Cardiac muscle cell (in vitro differentiated cells and primary cell): ENCODE measurements around the gene SFXN3. TPM values are rescaled to one million over a fixed set of nuclear protein-coding genes. Genes with fewer than 3 reads are reported as not detected.

Source experiments
- DNase-seq, 2 donors: peaks; one replicate each; pipeline versions ENCODE4 v3.0.0 to v3.0.0-alpha.2; 2010 to 2017; ENCODE audit warnings: low read depth in 1 of 2, low spot score in 1 of 2
- H3K27ac ChIP-seq: fragments of 200-600 bp; sonication (generic); 2 replicates; pipeline ENCODE4 v1.5.1; 2016
- H3K27me3 ChIP-seq: fragments of 200-600 bp; sonication (generic); 2 replicates; pipeline ENCODE4 v1.6.0; 2016; ENCODE audit warnings: control low read depth
- H3K36me3 ChIP-seq: fragments of 200-600 bp; sonication (generic); 2 replicates; pipeline ENCODE4 v1.5.1; 2016; ENCODE audit warnings: control low read depth
- H3K4me1 ChIP-seq: fragments of 200-600 bp; sonication (generic); 2 replicates; pipeline ENCODE4 v1.8.1; 2017; ENCODE audit warnings: low read depth, mild to moderate bottlenecking, mixed run types
- H3K4me3 ChIP-seq: fragments of 200-600 bp; sonication (generic); 2 replicates; pipeline ENCODE4 v1.5.1; 2016; ENCODE audit warnings: mild to moderate bottlenecking
- H3K9me3 ChIP-seq: fragments of 200-600 bp; sonication (generic); 2 replicates; pipeline ENCODE4 v1.5.1; 2017; ENCODE audit warnings: low read depth, mild to moderate bottlenecking, control low read depth
- polyA plus RNA-seq: library from polyadenylated mRNA; unstranded; fragments of >200 nt; fragmentation: Nextera tagmentation; extraction: Ambion mirVana; gene quantifications from 2 replicates; pipeline ENCODE4 v1.2.1, GENCODE V29; 2016
- total RNA-seq: library from RNA; depleted of rRNA; stranded (reverse); fragments of >200 nt; gene quantifications from 2 replicates; pipeline ENCODE4 v1.2.3, GENCODE V29; 2016
- TF ChIP-seq, protein P1 (sequence below): IDR thresholded peaks from 2 replicates; pipeline ENCODE4 v1.5.1; 2012; ENCODE audit warnings: low read depth, mild to moderate bottlenecking, low read length

Gene SFXN3
- total and polyA plus RNA-seq, 2 experiments from 2014 or later, result 23.4 to 37.8 TPM

GRCh38 chr10:101020427-101021075 lies 10.5 kb upstream of the SFXN3 start:
- no peak for DNase-seq
- Histone ChIP-seq H3K4me1 (peaks cover 3% of the 10 kb centered on the region), H3K9me3 (no peaks in the 10 kb centered on the region), H3K27ac (no peak overlapping the region), H3K27me3 (peaks cover 20% of the 10 kb centered on the region), H3K4me3 (no peak overlapping the region), H3K36me3 (no peaks in the 10 kb centered on the region)
- TF ChIP-seq, protein P1, sequence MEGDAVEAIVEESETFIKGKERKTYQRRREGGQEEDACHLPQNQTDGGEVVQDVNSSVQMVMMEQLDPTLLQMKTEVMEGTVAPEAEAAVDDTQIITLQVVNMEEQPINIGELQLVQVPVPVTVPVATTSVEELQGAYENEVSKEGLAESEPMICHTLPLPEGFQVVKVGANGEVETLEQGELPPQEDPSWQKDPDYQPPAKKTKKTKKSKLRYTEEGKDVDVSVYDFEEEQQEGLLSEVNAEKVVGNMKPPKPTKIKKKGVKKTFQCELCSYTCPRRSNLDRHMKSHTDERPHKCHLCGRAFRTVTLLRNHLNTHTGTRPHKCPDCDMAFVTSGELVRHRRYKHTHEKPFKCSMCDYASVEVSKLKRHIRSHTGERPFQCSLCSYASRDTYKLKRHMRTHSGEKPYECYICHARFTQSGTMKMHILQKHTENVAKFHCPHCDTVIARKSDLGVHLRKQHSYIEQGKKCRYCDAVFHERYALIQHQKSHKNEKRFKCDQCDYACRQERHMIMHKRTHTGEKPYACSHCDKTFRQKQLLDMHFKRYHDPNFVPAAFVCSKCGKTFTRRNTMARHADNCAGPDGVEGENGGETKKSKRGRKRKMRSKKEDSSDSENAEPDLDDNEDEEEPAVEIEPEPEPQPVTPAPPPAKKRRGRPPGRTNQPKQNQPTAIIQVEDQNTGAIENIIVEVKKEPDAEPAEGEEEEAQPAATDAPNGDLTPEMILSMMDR, result no peak

GRCh38 chr10:101021239-101021638 lies 9.8 kb upstream of the SFXN3 start:
- Histone ChIP-seq H3K4me3 (no peak overlapping the region), H3K4me1 (peaks cover 3% of the 10 kb centered on the region), H3K27ac (no peak overlapping the region), H3K27me3 (peaks cover 20% of the 10 kb centered on the region), H3K36me3 (no peaks in the 10 kb centered on the region), H3K9me3 (no peaks in the 10 kb centered on the region)
- no peak for DNase-seq
- TF ChIP-seq, protein P1, result no peak

DNA sequence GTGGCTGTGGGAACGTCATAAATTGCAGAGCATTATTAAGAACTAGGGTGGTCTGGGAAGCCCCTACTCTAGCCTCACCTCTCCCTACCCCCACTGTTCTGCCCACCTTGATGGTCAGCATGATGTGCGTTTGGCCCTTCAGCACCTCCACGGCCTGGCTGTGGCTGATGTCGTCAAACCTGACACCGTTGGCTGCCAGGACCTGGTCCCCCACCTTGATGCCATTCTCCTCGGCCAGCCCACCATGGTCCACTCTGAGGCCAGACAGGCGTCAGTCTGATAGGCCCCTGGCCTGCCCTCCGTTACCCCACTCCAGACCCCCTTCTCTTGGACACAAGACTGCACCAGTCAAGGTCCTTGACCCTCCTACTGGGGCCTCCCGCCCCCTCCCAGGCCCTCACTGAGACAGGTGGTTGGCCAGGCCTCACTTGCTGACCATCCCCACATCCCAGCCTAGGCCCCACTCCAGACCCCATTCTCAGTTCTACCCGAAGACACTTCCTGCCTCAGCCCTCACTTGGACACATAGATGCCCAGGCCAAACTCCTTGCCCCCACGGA lies 9.3 kb upstream of the SFXN3 start:
- Histone ChIP-seq H3K27me3 (peaks cover 20% of the 10 kb centered on the region), H3K27ac (no peak overlapping the region), H3K4me1 (peaks cover 9% of the 10 kb centered on the region), H3K36me3 (no peaks in the 10 kb centered on the region), H3K9me3 (no peaks in the 10 kb centered on the region), H3K4me3 (no peak overlapping the region)
- no peak for DNase-seq
- TF ChIP-seq, protein P1, result no peak

DNA sequence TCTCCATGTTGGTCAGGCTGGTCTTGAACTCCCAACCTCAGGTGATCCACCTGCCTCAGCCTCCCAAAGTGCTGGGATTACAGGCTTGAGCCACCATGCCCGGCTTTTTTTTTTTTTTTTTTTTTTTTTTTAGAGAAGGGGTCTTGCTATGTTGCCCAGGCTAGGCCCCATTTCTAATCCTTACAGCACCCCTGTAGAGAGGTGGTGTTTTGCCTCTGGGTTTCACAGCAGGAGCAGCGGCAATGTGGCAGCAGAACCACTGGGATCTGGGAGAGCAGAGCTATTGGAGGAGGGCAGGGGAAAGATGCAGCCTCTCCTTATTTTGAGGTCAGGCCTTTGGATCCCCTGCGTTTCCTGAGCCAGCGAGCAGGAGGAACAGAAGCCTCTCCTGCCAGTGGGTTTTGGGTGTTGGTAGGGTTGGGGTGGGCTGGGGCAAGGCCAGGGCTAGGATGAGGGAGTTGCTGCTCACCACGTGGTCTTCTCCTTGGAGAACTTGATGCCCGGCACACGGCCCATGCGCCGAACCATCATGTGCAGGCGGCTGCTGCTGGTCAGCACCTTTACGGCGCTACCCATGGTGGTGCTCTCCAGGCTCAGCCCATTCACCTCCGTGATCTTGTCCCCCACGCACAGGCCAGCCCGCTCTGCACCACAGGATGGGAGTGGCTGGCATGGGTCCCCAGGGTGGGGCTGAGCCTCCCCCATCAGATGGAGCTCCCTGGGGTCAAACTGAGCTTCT lies 7.9 kb upstream of the SFXN3 start:
- Histone ChIP-seq H3K36me3 (no peaks in the 10 kb centered on the region), H3K27me3 (peaks cover 8% of the 10 kb centered on the region), H3K27ac (no peak overlapping the region), H3K9me3 (no peaks in the 10 kb centered on the region), H3K4me3 (no peak overlapping the region), H3K4me1 (peaks cover 13% of the 10 kb centered on the region)
- TF ChIP-seq, protein P1, result no peak
- DNase-seq, result no peak

- H3K4me3 ChIP-seq, result no peak overlapping the region
- H3K36me3 ChIP-seq, result no peaks in the 10 kb centered on the region
- no peaks in the 10 kb centered on the region for H3K9me3 ChIP-seq
- TF ChIP-seq, protein P1, result no peak
- H3K27ac ChIP-seq, result peak overlapping the region; percentile 78
- no peaks in the 10 kb centered on the region for H3K27me3 ChIP-seq
- peaks cover 23% of the 10 kb centered on the region for H3K4me1 ChIP-seq
- no peak for DNase-seq
Measured at GRCh38 chr10:101027106-101027720, 3.8 kb upstream of the SFXN3 start.
